ENCODE measurements around the gene OR56A3. TPM values are rescaled to one million over a fixed set of nuclear protein-coding genes. Genes with fewer than 3 reads are reported as not detected.

The OR56A3 gene, protein sequence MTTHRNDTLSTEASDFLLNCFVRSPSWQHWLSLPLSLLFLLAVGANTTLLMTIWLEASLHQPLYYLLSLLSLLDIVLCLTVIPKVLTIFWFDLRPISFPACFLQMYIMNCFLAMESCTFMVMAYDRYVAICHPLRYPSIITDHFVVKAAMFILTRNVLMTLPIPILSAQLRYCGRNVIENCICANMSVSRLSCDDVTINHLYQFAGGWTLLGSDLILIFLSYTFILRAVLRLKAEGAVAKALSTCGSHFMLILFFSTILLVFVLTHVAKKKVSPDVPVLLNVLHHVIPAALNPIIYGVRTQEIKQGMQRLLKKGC
- total RNA-seq (2014; rRNA removed; shearing (Covaris generic)) = not detected in 2 replicates

DNA sequence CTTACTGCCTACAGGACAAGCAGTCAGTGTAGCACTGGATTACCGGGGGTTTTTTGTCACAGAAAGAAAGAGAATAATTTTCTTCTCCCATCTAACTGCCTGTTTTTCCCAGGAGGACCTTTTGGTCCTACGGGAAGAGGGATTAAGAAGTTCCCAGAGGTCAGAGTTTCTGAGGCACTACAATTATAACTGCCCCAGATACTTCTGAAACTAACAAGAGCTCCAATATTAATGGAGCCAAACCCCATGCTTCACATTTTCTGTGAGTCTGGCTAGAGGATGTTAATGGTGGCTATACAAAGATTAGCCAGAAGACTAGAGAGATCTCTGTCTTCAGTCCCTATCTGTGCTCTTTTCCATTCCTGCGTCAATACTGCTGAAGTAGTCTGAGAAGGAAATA is at the start of gene OR56A3:
TSS of gene OR56A3 (plus strand) at position 301 of the 400 bp plus-strand sequence. CDS start 5,096 bp downstream, outside the sequence.

GRCh38 chr11:5892908-5893307 is 49.1 kb upstream of the OR56A3 start, which contains the start of gene OR52E5:
Gene OR52E5 (plus strand): TSS chr11:5893208. CDS start chr11:5900777, 7,569 bp downstream.

GRCh38 chr11:5968394-5968793 is 26.3 kb downstream of the OR56A3 start, which contains the start of gene OR56A5:
Gene OR56A5 (minus strand): TSS chr11:5968494. CDS start chr11:5968494, 0 bp downstream.

DNA sequence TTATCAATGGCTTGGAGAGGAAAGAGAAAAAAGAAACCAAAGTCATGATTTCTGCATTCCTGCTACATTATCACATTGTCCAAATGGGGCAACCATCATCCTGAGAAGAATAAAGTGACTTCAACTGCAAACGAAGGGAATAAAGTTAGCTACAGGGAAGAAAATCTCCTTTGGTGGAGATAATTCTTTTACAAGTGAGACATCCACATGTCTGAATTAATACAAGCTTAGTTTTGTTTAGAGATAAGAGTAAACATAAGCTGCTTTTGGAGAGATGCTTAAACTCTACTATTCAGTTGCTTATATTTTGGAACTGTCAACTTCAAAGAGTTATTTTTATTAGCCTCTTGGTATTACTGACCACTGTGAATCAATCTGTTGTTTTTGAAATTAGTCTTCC is 44.8 kb downstream of the OR56A3 start, which contains the start of gene OR52L1:
TSS of gene OR52L1 (minus strand) at position 101 of the 400 bp plus-strand sequence. CDS start at position 46, 55 bp downstream.

Other genes with a start within 250 kb of the OR56A3 start
- not detected in 2 replicates for gene OR56B1, start 205.8 kb upstream of the OR56A3 start, total RNA-seq (2014; rRNA removed; shearing (Covaris generic))
- not detected in 2 replicates for gene OR52N4, start 188.0 kb upstream of the OR56A3 start, total RNA-seq (2014; rRNA removed; shearing (Covaris generic))
- not detected in 2 replicates for gene OR52N5, start 158.9 kb upstream of the OR56A3 start, total RNA-seq (2014; rRNA removed; shearing (Covaris generic))
- not detected in 2 replicates for gene OR52N1, start 151.0 kb upstream of the OR56A3 start, total RNA-seq (2014; rRNA removed; shearing (Covaris generic))
- gene OR52N2, start 133.3 kb upstream of the OR56A3 start, total RNA-seq (2014; rRNA removed; shearing (Covaris generic)) = not detected in 2 replicates
- not detected in 2 replicates for gene OR52E6, start 100.4 kb upstream of the OR56A3 start, total RNA-seq (2014; rRNA removed; shearing (Covaris generic))
- gene OR52E8, start 84.6 kb upstream of the OR56A3 start, total RNA-seq (2014; rRNA removed; shearing (Covaris generic)) = not detected in 2 replicates
- gene OR52E4, start 61.6 kb upstream of the OR56A3 start, total RNA-seq (2014; rRNA removed; shearing (Covaris generic)) = not detected in 2 replicates
- gene OR52E5, start 49.0 kb upstream of the OR56A3 start, total RNA-seq (2014; rRNA removed; shearing (Covaris generic)) = not detected in 2 replicates
- gene OR56A5, start 26.2 kb downstream of the OR56A3 start, total RNA-seq (2014; rRNA removed; shearing (Covaris generic)) = not detected in 2 replicates
- gene OR52L1, start 44.7 kb downstream of the OR56A3 start, total RNA-seq (2014; rRNA removed; shearing (Covaris generic)) = not detected in 2 replicates
- gene OR56A4, start 64.7 kb downstream of the OR56A3 start, total RNA-seq (2014; rRNA removed; shearing (Covaris generic)) = not detected in 2 replicates
- gene OR56A1, start 88.5 kb downstream of the OR56A3 start, total RNA-seq (2014; rRNA removed; shearing (Covaris generic)) = not detected in 2 replicates
- gene OR56B4, start 165.4 kb downstream of the OR56A3 start, total RNA-seq (2014; rRNA removed; shearing (Covaris generic)) = not detected in 2 replicates
- gene OR52B2, start 228.1 kb downstream of the OR56A3 start, total RNA-seq (2014; rRNA removed; shearing (Covaris generic)) = not detected in 2 replicates